Endothelial cell of umbilical vein (primary cell): ENCODE results near the gene CYP51A1.

ENCODE experiments used
- CTCF ChIP-seq, 2 donors: IDR thresholded peaks; 1 replicate in 1 of 2; 2 replicates in 1 of 2; pipeline ENCODE4 v1.5.1; 2011; ENCODE audit warnings: low read length in 2 of 2, mild to moderate bottlenecking in 2 of 2, moderate library complexity in 2 of 2, control low read depth in 1 of 2, inconsistent platforms in 1 of 2, low read depth in 1 of 2; ENCODE audit not compliant: insufficient read depth in 1 of 2; ENCODE audit errors: extremely low read depth in 1 of 2
- POLR2AphosphoS5 ChIP-seq: IDR thresholded peaks from 2 replicates; pipeline ENCODE4 v1.6.1; 2012; ENCODE audit warnings: low read depth, mild to moderate bottlenecking, control low read depth, low read length, moderate library complexity; ENCODE audit not compliant: insufficient read depth

GRCh38 chr7:92075455-92076158 lies 58.7 kb downstream of the CYP51A1 start:
- TF ChIP-seq CTCF (IDR thresholded peaks at IDR 0.05; ENCODE audit: extremely low read depth in 1 of 2, insufficient read depth in 1 of 2, low read depth in 1 of 2, low read length in 2 of 2), result no peak
- no peak for TF ChIP-seq POLR2AphosphoS5
